Tibial nerve (tissue), 4 donors: Measurements from ENCODE around the gene KIAA0319L.

Source experiments
- CTCF ChIP-seq, 5 experiments: fragments of 200-600 bp in 3 of 5; fragments of 450-650 bp in 2 of 5; sonication (generic) in 3 of 5; IDR thresholded peaks; one replicate each; pipeline ENCODE4 v1.5.1; 2016 to 2019; ENCODE audit warnings: antibody characterized with exemption in 5 of 5, mild to moderate bottlenecking in 3 of 5, moderate library complexity in 2 of 5
- EP300 ChIP-seq, 2 donors: sonication (generic); formaldehyde crosslinking; IDR thresholded peaks; one replicate each; pipeline ENCODE4 v1.6.1; 2017; ENCODE audit warnings: antibody characterized with exemption in 2 of 2, mild to moderate bottlenecking in 1 of 2

- TF ChIP-seq CTCF (IDR thresholded peaks at IDR 0.05) (no peak), EP300 (IDR thresholded peaks at IDR 0.05) (no peak)
These were observed 123.5 kb downstream of the KIAA0319L start for GRCh38 chr1:35433714-35434113.
